Limb (tissue), 2 donors: ENCODE data around the gene ORMDL3.
"Not testable (repeated sequence)": the region's sequence is repeated elsewhere in the genome, so short reads cannot be mapped to it uniquely, and the experiment has no call there.

ENCODE experiments used
- DNase-seq, 2 donors: peaks; one replicate each; pipeline ENCODE4 v3.0.0-alpha.2; 2016; ENCODE audit errors: extremely low spot score in 2 of 2

The ORMDL3 gene

DNA sequence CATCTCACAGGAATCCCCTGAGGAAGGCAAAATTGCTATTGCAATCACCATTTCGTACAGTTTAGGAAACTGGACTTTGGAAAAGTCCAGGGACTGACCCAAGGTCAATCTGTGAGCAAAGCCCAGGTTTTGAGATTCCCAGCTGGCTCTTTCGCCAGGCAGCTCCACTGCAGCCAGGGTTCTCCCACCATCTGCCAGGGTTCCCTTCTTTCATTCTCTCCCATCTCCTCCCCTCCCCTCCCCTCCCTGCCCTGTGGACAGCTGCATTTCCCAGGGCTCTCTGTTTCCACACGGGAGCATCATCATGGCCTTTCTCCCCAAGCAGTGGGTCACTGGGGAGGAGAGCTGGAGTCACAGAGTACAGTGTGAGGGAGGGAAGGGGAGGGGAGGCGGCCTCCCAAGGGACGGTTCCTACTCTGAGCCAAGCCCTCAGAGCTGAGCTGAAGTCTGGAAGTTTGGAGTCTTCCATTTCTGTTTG is 23.5 kb upstream of the ORMDL3 start:
- no peak for DNase-seq

GRCh38 chr17:39949028-39949427 is 21.6 kb upstream of the ORMDL3 start:
- no peak for DNase-seq

DNA sequence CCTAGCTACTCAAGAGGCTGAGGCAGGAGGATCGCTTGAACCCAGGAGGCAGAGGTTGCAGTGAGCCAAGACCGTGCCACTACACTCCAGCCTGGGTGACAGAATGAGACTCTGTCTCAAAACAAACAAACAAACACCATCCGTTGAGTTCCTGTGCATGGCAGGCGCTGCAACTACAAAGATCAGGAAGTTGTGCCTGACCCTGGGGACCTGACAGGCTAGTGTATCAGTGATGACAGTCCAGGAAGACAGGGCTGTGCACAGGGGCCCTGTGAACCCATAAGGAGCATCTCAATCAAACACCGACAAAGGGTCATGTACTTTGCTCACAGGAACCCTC is 21.1 kb upstream of the ORMDL3 start:
- not testable (repeated sequence) for DNase-seq

- DNase-seq, result no peak
These were observed 19.3 kb upstream of the ORMDL3 start for GRCh38 chr17:39946551-39947330.

DNA sequence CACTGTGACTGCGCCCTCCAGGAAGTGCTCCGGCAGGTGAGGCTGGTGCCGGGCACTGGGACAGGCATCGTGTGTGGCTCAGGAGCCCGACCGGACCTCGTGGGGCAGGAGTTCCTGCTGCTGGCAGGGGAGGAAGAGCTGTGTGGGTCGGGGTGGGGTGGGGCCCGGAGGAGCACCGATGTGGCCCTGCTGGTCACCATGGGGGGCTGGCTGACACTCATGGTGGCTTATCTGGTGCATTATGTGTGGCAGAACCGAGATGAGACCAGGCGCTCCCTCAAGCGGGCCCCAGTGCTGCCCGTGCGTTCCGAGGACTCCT is 17.0 kb upstream of the ORMDL3 start:
- DNase-seq, result no peak

- no peak for DNase-seq
These were observed 16.4 kb upstream of the ORMDL3 start for GRCh38 chr17:39943702-39944392.

GRCh38 chr17:39939588-39940419 is 12.4 kb upstream of the ORMDL3 start:
- peak in 1 of 2 donors; percentile 48 for DNase-seq

DNA sequence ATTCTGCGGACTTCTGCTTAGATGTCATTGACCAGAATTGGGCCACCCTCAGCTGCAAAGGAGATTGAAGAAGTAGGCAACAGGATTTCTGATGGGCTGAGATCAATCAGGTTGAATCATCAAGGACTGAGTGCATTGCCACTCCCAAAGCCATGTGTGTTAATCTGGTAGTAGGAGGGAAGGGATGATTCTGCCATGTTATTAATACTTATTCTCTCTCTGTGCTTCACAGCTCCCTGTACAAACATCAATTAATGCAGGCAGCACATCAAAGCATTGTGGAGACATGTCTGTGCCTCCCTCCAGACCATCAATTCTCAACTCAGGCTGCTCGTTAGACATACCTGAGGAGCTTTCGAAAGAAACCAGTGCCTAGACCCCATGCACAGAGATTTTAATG is 11.7 kb upstream of the ORMDL3 start:
- DNase-seq, result no peak

- no peak for DNase-seq
These were observed 10.9 kb upstream of the ORMDL3 start for GRCh38 chr17:39938140-39938869.

DNA sequence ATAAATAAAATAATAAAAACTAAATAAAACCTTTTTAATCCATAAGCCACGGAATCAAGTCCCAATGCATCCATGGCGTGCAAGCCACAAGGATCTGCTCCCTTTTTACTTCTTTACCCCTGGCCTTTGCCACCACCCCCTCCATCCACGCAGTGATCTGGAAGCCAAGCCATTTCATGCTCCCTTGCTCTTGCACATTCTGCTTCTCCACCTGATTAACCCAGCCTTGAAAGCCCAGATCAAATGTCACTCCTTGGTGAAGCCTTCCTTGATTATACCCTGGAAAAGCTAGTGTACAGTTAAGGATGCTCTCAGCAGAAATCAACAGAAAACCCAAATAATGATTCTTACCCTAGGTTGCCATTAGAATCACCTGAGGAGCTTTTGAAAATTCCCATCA is 10.0 kb upstream of the ORMDL3 start:
- DNase-seq, result no peak

- no peak for DNase-seq
These were observed 8.5 kb upstream of the ORMDL3 start for GRCh38 chr17:39935909-39936308.

DNA sequence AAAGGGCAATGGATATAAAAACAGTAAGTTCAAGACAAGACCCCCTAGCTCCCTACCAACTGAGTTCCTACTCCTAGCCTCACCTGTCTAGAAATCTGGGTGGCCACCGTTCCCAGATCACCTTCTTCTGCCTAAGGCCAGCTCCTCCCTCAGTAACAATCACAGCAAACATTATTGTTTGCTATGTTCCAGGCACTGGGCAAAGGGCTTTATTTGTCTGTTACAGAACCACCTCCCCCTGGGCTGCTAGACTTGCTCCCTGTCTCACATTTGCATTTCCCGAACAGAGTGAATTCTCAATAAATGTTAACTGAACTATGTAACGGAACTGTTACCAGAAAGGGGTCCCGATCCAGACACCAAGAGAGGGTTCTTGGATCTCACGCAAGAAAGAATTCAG is 6.9 kb upstream of the ORMDL3 start:
- DNase-seq, result no peak

DNA sequence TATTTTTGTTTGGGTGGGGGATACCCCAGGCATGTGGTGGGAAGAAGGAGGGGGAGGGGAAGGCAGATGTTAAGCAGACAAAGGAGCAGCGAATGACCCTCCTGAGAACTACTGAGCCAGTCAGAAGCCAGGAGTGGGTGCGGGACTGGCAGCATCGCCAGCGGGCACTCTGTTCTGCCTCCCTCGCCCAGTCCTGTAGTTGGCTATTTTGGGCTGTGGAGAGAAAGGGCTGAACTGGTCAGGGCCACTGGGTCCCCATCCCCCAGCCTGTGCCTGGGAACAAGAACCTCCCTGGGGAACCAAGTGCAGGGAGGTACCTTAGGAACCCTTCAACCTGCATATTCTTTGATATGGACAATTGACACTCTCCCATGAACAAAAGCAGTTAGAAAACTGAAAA is 6.5 kb upstream of the ORMDL3 start:
- DNase-seq, result no peak

DNA sequence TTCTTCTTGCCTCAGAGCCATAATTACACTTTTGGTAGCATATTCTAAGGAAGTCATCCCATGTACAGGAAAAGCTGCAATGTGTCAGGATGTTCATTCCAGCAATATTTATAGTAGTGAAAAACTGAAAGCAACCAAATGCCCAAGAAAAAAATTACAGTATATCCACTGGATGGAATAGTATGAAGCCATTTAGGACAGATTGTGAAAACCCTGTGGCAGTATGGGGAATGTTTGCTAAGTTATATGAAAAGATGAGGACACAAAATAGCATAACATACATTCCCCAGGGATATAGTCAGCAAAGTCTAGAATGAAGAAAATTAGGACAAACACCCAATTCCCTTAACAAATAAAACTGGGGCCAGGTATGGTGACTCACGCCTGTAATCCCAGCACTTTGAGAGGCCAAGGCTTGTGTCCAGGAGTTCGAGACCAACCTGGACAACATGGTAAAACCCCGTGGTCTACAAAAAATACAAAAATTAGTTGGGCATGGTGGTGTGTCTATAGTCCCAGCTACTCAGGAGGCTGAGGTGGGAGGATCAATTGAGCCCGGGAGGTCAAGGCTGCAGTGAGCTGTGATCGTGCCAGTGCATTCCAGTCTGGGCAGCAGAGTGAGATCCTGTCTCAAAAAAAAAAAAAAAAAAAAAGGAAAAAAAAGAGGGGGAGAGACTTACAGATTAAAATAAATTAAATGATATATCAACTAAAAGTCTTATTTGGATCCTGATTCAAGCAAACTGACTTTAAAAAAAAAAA is 2.4 kb upstream of the ORMDL3 start:
- no peak for DNase-seq

GRCh38 chr17:39928858-39929645 is 1.7 kb upstream of the ORMDL3 start:
- no peak for DNase-seq

DNA sequence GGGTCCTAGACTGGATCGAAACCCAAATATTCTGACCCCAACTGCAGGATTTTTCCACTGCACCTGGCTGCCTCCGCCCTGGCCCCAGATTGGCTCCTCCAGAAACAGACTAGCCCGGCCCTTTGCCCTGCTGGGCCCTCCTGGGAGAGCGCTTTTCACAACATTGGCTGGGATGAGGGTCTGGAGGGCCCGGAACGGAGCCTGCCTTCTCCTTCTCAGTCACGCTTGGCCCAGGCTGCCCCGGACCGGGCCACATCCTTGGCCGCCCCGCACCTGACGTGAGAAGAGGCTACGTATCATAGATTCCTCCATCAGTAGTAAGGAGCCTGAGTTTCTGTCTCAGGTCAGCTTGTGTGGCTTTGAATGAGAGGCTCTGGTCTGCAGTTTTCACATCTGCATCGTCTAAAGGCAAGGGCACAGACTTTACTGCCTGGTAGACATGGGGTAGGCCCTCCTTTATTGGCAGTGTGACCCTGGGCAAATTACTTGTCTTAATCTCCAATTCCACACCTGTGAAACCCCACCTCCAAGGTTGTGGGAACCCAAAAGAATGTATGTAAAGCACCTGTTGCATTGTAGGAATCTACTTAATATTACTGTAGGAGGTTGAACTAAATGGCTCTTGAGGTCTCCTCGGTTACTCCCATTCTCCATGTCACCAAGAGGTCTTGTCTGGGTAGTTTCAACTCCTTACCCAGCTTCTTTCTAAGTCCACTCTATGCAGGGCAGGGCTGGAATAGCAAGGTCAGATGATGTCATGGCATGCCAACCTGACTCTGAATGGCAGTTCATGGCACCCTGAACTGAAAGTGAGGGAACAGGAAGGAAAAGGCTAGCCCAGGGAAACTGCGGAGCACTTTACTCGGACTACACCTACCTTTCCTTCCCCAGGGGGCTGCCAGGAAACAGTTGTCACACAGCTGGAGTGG is 792 bp upstream of the ORMDL3 start:
- DNase-seq, result no peak

DNA sequence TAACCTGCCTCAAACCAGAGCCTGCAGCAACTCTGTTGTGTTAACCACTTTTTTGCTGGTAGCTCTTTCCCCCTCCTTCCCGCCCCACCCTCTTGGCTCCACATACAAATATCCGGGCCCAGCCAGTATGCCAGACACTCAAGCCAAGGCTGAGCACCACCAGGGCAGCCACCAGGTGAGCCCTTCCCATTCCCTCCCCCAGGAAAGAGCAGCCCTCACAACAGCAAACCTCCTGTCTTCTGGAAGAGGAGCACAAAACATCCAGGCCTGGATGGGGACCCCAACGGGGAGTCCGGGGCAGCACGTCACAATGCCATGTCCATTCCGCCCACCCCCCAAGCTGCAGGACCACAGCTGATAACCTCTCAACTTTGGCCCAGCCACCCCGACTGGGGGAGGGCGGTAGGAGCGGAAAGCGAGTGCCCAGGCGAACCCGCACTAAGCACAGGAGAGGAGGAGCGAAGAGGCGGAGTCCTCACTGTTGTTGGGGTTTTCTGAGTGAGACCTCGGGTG is 757 bp downstream of the ORMDL3 start:
- no peak for DNase-seq

DNA sequence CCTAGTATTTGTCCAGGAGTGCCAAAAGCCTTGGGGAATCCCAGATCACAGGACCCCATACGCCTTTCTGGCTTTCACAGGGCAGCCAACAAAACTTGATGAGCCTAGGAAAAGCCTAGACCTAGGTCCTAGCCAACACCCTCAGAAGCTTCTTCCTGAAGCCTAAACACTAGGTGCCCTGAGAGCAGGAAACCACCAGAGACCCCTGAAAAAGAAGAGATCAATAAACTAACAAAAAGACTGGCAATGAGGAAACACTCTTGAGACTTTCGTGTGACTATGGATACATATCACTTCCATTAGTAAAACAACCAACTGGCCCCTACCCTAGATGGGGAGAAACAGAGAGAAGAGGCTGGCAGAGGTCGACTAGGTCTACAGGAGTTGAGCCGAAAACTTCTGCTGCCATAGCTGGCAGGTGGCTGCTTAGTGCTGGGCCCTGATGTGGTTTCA is 1.2 kb downstream of the ORMDL3 start:
- no peak for DNase-seq
